CD14-positive monocyte (primary cell): ENCODE data around the gene GMCL2. TPM values are rescaled to one million over a fixed set of nuclear protein-coding genes. Genes with fewer than 3 reads are reported as not detected.

Experiments used
- DNase-seq, 3 donors: peaks; one replicate each; pipeline ENCODE4 v3.0.0-alpha.2; 2011 to 2022
- H2AFZ ChIP-seq: 2 replicates; pipeline ENCODE4 v1.6.0; 2012; ENCODE audit warnings: mild to moderate bottlenecking, low read depth, low read length, inconsistent platforms; ENCODE audit not compliant: insufficient read depth, poor library complexity, severe bottlenecking
- H3K27ac ChIP-seq, 2 donors: 1 replicate in 1 of 2; 2 replicates in 1 of 2; pipeline ENCODE4 v1.5.1; 2012 to 2013; ENCODE audit warnings: low read length in 2 of 2, control low read depth in 1 of 2, inconsistent platforms in 1 of 2, low read depth in 1 of 2, mild to moderate bottlenecking in 1 of 2
- H3K27me3 ChIP-seq, 2 donors: one replicate each; pipeline versions ENCODE4 v1.6.0 to v1.6.1; 2011 to 2013; ENCODE audit warnings: low read length in 2 of 2; ENCODE audit not compliant: control insufficient read depth in 2 of 2, insufficient read depth in 2 of 2
- H3K36me3 ChIP-seq, 2 donors: replicated peaks in 1 of 2; 1 replicate in 1 of 2; 2 replicates in 1 of 2; pipeline versions ENCODE4 v1.5.1 to v1.6.1; 2012 to 2013; ENCODE audit warnings: low read length in 2 of 2, control low read depth in 1 of 2, inconsistent platforms in 1 of 2, mild to moderate bottlenecking in 1 of 2; ENCODE audit not compliant: insufficient read depth in 2 of 2, control insufficient read depth in 1 of 2
- H3K4me1 ChIP-seq, 2 donors: 1 replicate in 1 of 2; 2 replicates in 1 of 2; pipeline versions ENCODE4 v1.5.1 to v1.6.1; 2012 to 2013; ENCODE audit warnings: low read length in 2 of 2, control low read depth in 1 of 2, inconsistent platforms in 1 of 2, mild to moderate bottlenecking in 1 of 2, moderate library complexity in 1 of 2; ENCODE audit not compliant: insufficient read depth in 2 of 2, control insufficient read depth in 1 of 2
- H3K4me2 ChIP-seq: replicated peaks from 2 replicates; pipeline ENCODE3; 2012; ENCODE audit warnings: low read length, moderate library complexity, mild to moderate bottlenecking; ENCODE audit not compliant: poor library complexity, severe bottlenecking; ENCODE audit errors: extremely low read depth
- H3K4me3 ChIP-seq, 3 experiments: fragments of 200-600 bp in 1 of 3; sonication (generic) in 1 of 3; replicated peaks in 1 of 3; 1 replicate in 2 of 3; 2 replicates in 1 of 3; pipeline ENCODE4 v1.5.1; 2011 to 2013; ENCODE audit warnings: low read length in 3 of 3, mild to moderate bottlenecking in 3 of 3, control low read depth in 2 of 3, low read depth in 2 of 3, inconsistent platforms in 1 of 3, moderate library complexity in 1 of 3
- H3K79me2 ChIP-seq: 2 replicates; pipeline ENCODE4 v1.6.0; 2012; ENCODE audit warnings: mild to moderate bottlenecking, control low read depth, inconsistent platforms, low read length, moderate library complexity; ENCODE audit not compliant: insufficient read depth
- H3K9ac ChIP-seq: 2 replicates; pipeline ENCODE4 v1.6.0; 2017; ENCODE audit warnings: low read length, mild to moderate bottlenecking; ENCODE audit not compliant: insufficient read depth, poor library complexity, severe bottlenecking
- H3K9me3 ChIP-seq, 2 donors: replicated peaks in 1 of 2; 1 replicate in 1 of 2; 2 replicates in 1 of 2; pipeline versions ENCODE4 v1.5.1 to v1.6.1; 2012 to 2013; ENCODE audit warnings: low read length in 2 of 2, control low read depth in 1 of 2; ENCODE audit not compliant: control insufficient read depth in 1 of 2, insufficient read depth in 1 of 2
- H4K20me1 ChIP-seq: 2 replicates; pipeline ENCODE4 v1.6.0; 2012; ENCODE audit warnings: mild to moderate bottlenecking, low read length, control low read depth, moderate library complexity; ENCODE audit not compliant: insufficient read depth
- H3K27ac Mint-ChIP-seq, 7 donors: one replicate each; pipeline ENCODE4 v1.8.0; 2020; ENCODE audit warnings: mild to moderate bottlenecking in 7 of 7, mixed read lengths in 7 of 7, moderate library complexity in 6 of 7, inconsistent platforms in 2 of 7
- H3K27me3 Mint-ChIP-seq, 3 donors: one replicate each; pipeline ENCODE4 v1.8.0; 2021 to 2022; ENCODE audit warnings: low read depth in 3 of 3, mild to moderate bottlenecking in 3 of 3, mixed read lengths in 3 of 3, moderate library complexity in 3 of 3, inconsistent platforms in 1 of 3
- H3K36me3 Mint-ChIP-seq, 2 donors: one replicate each; pipeline ENCODE4 v1.8.0; 2020; ENCODE audit warnings: mixed read lengths in 2 of 2, inconsistent platforms in 1 of 2, mild to moderate bottlenecking in 1 of 2
- H3K4me1 Mint-ChIP-seq: one replicate; pipeline ENCODE4 v1.8.0; 2020; ENCODE audit warnings: mild to moderate bottlenecking, mixed read lengths
- H3K4me3 Mint-ChIP-seq, 2 donors: one replicate each; pipeline ENCODE4 v1.8.0; 2020; ENCODE audit warnings: mild to moderate bottlenecking in 2 of 2, mixed read lengths in 2 of 2, moderate library complexity in 1 of 2
- H3K9me3 Mint-ChIP-seq, 7 donors: one replicate each; pipeline ENCODE4 v1.8.0; 2020 to 2022; ENCODE audit warnings: mixed read lengths in 7 of 7, mild to moderate bottlenecking in 6 of 7, moderate library complexity in 6 of 7, inconsistent platforms in 2 of 7
- WGBS: methylation state at CpG from one replicate; pipeline ENCODE4 v1.1.5; 2013; ENCODE audit warnings: missing lambda C conversion rate; ENCODE audit not compliant: insufficient coverage; 5-methylcytosine and 5-hydroxymethylcytosine counted together
- intact Hi-C, 2 donors: fragments of 100-400 bp; cut with micrococcal nuclease; formaldehyde crosslinking; loops; one replicate each; pipeline versions ENCODE4 v1.15.0 to v1.15.1; 2023
- polyA plus RNA-seq, 3 donors: library from polyadenylated mRNA; depleted of rRNA in 1 of 3; unstranded in 2 of 3; stranded (reverse) in 1 of 3; fragments of 300-500 nt in 2 of 3; fragments of >200 nt in 1 of 3; fragmentation: Illumina TruSeq in 2 of 3; gene quantifications; 1 replicate in 2 of 3; 2 replicates in 1 of 3; pipeline ENCODE4 v1.2.3, GENCODE V29; 2012 to 2021
- TF ChIP-seq, protein P1 (sequence below): fragments of 200-600 bp; IDR thresholded peaks from one replicate; pipeline ENCODE4 v1.8.0; 2022; ENCODE audit warnings: antibody characterized with exemption, mild to moderate bottlenecking

The GMCL2 gene
- polyA plus RNA-seq, 3 donors = not detected

DNA sequence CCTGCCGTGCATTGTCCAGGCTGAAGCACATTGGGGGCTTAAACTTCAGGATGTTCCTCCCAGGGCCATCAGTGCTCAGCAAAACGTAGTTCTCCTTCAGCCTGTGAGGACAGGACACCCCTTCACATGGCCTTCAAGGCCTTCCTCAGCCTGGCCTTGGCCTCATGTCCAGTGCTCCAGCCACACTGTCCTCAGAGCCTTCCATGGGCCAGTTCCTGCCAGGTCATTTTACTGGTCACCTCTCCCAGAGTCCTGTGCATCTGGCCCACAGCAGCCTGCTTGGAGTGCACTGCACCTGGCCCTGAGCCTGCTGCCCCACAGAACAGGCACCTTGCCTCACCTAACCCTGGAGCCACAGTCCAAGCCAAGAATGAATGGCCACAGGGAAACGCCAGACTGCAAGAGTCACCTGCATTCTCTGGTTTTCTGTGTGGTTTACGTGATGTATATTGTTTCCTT lies 25.9 kb upstream of the GMCL2 start:
- Histone ChIP-seq H3K27me3 (no peaks in the 10 kb centered on the region), H2AFZ (no peak overlapping the region), H3K9me3 (no peaks in the 10 kb centered on the region), H3K4me2 (no peak overlapping the region), H3K4me3 (no peak overlapping the region), H3K36me3 (peaks cover 81 to 96% of the 10 kb centered on the region in 2 donors), H3K27ac (no peak overlapping the region), H3K9ac (no peak overlapping the region), H3K4me1 (peaks cover 19 to 28% of the 10 kb centered on the region in 2 donors), H4K20me1 (peaks cover 91% of the 10 kb centered on the region), H3K79me2 (peaks cover 57% of the 10 kb centered on the region)
- Mint-ChIP-seq H3K4me3 (no peak overlapping the region), H3K27me3 (peaks cover 0 to 1% (median 0%) of the 10 kb centered on the region in 3 donors), H3K36me3 (peaks cover 76 to 93% of the 10 kb centered on the region in 2 donors), H3K4me1 (peaks cover 25% of the 10 kb centered on the region), H3K27ac (peak overlapping the region in 4 of 7 donors; percentile 32 to 74 (median 59)), H3K9me3 (peaks cover 0 to 2% (median 0%) of the 10 kb centered on the region in 7 donors)
- no peak for DNase-seq
- intact Hi-C loops = no loop called here
- TF ChIP-seq, protein P1, sequence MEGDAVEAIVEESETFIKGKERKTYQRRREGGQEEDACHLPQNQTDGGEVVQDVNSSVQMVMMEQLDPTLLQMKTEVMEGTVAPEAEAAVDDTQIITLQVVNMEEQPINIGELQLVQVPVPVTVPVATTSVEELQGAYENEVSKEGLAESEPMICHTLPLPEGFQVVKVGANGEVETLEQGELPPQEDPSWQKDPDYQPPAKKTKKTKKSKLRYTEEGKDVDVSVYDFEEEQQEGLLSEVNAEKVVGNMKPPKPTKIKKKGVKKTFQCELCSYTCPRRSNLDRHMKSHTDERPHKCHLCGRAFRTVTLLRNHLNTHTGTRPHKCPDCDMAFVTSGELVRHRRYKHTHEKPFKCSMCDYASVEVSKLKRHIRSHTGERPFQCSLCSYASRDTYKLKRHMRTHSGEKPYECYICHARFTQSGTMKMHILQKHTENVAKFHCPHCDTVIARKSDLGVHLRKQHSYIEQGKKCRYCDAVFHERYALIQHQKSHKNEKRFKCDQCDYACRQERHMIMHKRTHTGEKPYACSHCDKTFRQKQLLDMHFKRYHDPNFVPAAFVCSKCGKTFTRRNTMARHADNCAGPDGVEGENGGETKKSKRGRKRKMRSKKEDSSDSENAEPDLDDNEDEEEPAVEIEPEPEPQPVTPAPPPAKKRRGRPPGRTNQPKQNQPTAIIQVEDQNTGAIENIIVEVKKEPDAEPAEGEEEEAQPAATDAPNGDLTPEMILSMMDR = no peak
- WGBS = 75% methylated on average over 2 of the region's 4 CpGs

GRCh38 chr5:178212241-178213002 lies 25.3 kb upstream of the GMCL2 start:
- Histone ChIP-seq H3K27ac (no peak overlapping the region), H3K79me2 (peaks cover 64% of the 10 kb centered on the region), H3K27me3 (no peaks in the 10 kb centered on the region), H3K9ac (no peak overlapping the region), H3K9me3 (no peaks in the 10 kb centered on the region), H2AFZ (no peak overlapping the region), H4K20me1 (peaks cover 97% of the 10 kb centered on the region), H3K4me1 (peaks cover 19 to 31% of the 10 kb centered on the region in 2 donors), H3K36me3 (peaks cover 87 to 97% of the 10 kb centered on the region in 2 donors), H3K4me2 (no peak overlapping the region), H3K4me3 (no peak overlapping the region)
- TF ChIP-seq, protein P1 = no peak
- no peak overlapping the region for H3K4me3 Mint-ChIP-seq
- no peak for DNase-seq
- H3K36me3 Mint-ChIP-seq = peaks cover 82 to 94% of the 10 kb centered on the region in 2 donors
- WGBS = 100% methylated on average over 1 of the region's 3 CpGs
- peaks cover 0 to 1% (median 0%) of the 10 kb centered on the region in 3 donors for H3K27me3 Mint-ChIP-seq
- peaks cover 31% of the 10 kb centered on the region for H3K4me1 Mint-ChIP-seq
- intact Hi-C loops = no loop called here
- peaks cover 0 to 2% (median 0%) of the 10 kb centered on the region in 7 donors for H3K9me3 Mint-ChIP-seq
- peak overlapping the region in 2 of 7 donors; percentile 42 to 74 for H3K27ac Mint-ChIP-seq
